Activated CD4-positive, alpha-beta T cell treated with anti-CD3 and anti-CD28 coated beads for 48 hours (primary cell): ENCODE data around the gene PALS2.

Experiments used
- DNase-seq: peaks from one replicate; pipeline ENCODE4 v3.0.0-alpha.2; 2020

The PALS2 gene

GRCh38 chr7:24572997-24573553, at the start of gene PALS2:
Gene PALS2 (plus strand): TSS chr7:24573452. CDS start chr7:24623668, 50,216 bp downstream.
- DNase-seq = peak; percentile 78

- DNase-seq = no peak
Measured at GRCh38 chr7:24531255-24531654, 42.0 kb upstream of the PALS2 start.

- no peak for DNase-seq
Measured at GRCh38 chr7:24536682-24537081, 36.6 kb upstream of the PALS2 start.

GRCh38 chr7:24540956-24541355, 32.3 kb upstream of the PALS2 start:
- DNase-seq = no peak

- no peak for DNase-seq
Measured at GRCh38 chr7:24545215-24545614, 28.0 kb upstream of the PALS2 start.

- no peak for DNase-seq
Measured at GRCh38 chr7:24548390-24548789, 24.9 kb upstream of the PALS2 start.

- DNase-seq = no peak
Measured at GRCh38 chr7:24549991-24550390, 23.3 kb upstream of the PALS2 start.

GRCh38 chr7:24555184-24555583, 18.1 kb upstream of the PALS2 start:
- no peak for DNase-seq

GRCh38 chr7:24555719-24556118, 17.5 kb upstream of the PALS2 start:
- DNase-seq = no peak

GRCh38 chr7:24560772-24561171, 12.5 kb upstream of the PALS2 start:
- DNase-seq = no peak

GRCh38 chr7:24566274-24566673, 7.0 kb upstream of the PALS2 start:
- no peak for DNase-seq

GRCh38 chr7:24570983-24571382, 2.3 kb upstream of the PALS2 start:
- DNase-seq = no peak

GRCh38 chr7:24572016-24572392, 1.2 kb upstream of the PALS2 start:
- no peak for DNase-seq

GRCh38 chr7:24572393-24572996, 757 bp upstream of the PALS2 start:
- peak; percentile 30 for DNase-seq

- DNase-seq = peak; percentile 52
Measured at GRCh38 chr7:24573554-24574338, 494 bp downstream of the PALS2 start.

GRCh38 chr7:24574386-24574785, 1.1 kb downstream of the PALS2 start:
- no peak for DNase-seq

GRCh38 chr7:24574950-24575349, 1.7 kb downstream of the PALS2 start:
- DNase-seq = no peak

- DNase-seq = no peak
Measured at GRCh38 chr7:24576171-24577025, 3.1 kb downstream of the PALS2 start.

- DNase-seq = no peak
Measured at GRCh38 chr7:24578052-24578451, 4.8 kb downstream of the PALS2 start.

- DNase-seq = no peak
Measured at GRCh38 chr7:24580283-24580946, 7.2 kb downstream of the PALS2 start.

GRCh38 chr7:24582166-24582565, 8.9 kb downstream of the PALS2 start:
- DNase-seq = no peak

GRCh38 chr7:24587853-24588252, 14.6 kb downstream of the PALS2 start:
- DNase-seq = peak; percentile 36

- DNase-seq = no peak
Measured at GRCh38 chr7:24591152-24591551, 17.9 kb downstream of the PALS2 start.
